ENCODE data around the gene SLC44A2.

Gene SLC44A2

DNA sequence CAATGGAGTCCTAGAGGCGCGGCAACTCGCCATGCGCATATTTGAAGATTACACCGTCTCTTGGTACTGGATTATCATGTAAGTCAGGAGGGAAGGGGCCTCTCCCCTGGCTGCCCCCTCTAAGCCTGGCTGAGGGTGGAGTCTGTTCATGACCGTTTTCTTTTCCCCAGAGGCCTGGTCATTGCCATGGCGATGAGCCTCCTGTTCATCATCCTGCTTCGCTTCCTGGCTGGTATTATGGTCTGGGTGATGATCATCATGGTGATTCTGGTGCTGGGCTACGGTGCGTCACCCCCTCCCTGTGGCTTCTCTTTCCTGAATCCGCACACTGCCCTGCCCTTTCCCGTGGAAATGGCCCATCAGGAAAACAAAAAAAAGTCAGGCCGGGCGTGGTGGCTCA, 6.5 kb downstream of the SLC44A2 start:
- H3K4me3 Mint-ChIP-seq = no peak overlapping the region
- H3K36me3 Mint-ChIP-seq (ENCODE audit: low read depth) = peaks cover 15% of the 10 kb centered on the region
- peaks cover 24% of the 10 kb centered on the region for H3K4me1 Mint-ChIP-seq (ENCODE audit: low read depth)
- intact Hi-C loops (cut with micrococcal nuclease) = no loop called here
- no peak overlapping the region for H3K27ac Mint-ChIP-seq
- H3K27me3 Mint-ChIP-seq = no peaks in the 10 kb centered on the region
- H3K9me3 Mint-ChIP-seq = no peaks in the 10 kb centered on the region

GRCh38 chr19:10634430-10634829, 9.1 kb downstream of the SLC44A2 start:
- Mint-ChIP-seq H3K36me3 (ENCODE audit: low read depth) (peaks cover 15% of the 10 kb centered on the region), H3K9me3 (no peaks in the 10 kb centered on the region), H3K4me3 (no peak overlapping the region), H3K27ac (no peak overlapping the region), H3K27me3 (no peaks in the 10 kb centered on the region), H3K4me1 (ENCODE audit: low read depth) (peaks cover 44% of the 10 kb centered on the region)
- intact Hi-C loops (cut with micrococcal nuclease) = no loop called here

DNA sequence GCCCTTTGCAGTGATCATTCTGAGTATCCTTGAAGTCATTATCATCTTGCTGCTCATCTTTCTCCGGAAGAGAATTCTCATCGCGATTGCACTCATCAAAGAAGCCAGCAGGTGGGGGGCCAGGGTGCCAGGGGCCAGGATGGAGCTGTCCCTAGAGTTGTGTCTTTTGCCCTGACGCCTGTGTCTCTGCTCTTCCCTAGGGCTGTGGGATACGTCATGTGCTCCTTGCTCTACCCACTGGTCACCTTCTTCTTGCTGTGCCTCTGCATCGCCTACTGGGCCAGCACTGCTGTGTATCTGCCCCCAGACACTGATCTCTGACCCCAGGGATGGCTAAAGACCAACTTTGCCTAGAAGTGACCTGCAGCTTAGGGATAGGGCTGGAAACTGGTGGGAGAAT, 9.6 kb downstream of the SLC44A2 start:
- H3K9me3 Mint-ChIP-seq = no peaks in the 10 kb centered on the region
- intact Hi-C loops (cut with micrococcal nuclease) = no loop called here
- H3K36me3 Mint-ChIP-seq (ENCODE audit: low read depth) = peaks cover 15% of the 10 kb centered on the region
- H3K4me3 Mint-ChIP-seq = no peak overlapping the region
- H3K27ac Mint-ChIP-seq = peak overlapping the region; percentile 51
- peaks cover 47% of the 10 kb centered on the region for H3K4me1 Mint-ChIP-seq (ENCODE audit: low read depth)
- H3K27me3 Mint-ChIP-seq = no peaks in the 10 kb centered on the region

DNA sequence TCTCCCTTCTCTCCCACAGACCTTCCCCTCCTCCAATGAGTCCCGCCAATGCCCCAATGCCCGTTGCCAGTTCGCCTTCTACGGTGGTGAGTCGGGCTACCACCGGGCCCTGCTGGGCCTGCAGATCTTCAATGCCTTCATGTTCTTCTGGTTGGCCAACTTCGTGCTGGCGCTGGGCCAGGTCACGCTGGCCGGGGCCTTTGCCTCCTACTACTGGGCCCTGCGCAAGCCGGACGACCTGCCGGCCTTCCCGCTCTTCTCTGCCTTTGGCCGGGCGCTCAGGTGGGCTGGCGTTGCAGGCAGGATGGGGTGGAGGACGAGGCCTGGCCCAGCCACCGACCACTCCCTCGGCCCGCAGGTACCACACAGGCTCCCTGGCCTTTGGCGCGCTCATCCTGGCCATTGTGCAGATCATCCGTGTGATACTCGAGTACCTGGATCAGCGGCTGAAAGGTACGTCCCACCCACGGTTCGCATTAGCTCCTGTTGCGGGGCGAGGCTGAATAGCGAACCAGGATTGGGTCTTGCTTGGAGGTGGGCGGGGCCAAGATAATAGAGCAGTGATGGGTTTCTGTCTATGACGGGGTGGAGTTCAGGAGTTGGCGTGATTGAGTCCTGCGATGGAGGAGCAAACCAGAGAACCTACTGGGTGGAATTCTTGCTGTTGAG, 11.1 kb downstream of the SLC44A2 start:
- peaks cover 8% of the 10 kb centered on the region for H3K36me3 Mint-ChIP-seq (ENCODE audit: low read depth)
- H3K4me1 Mint-ChIP-seq (ENCODE audit: low read depth) = peaks cover 47% of the 10 kb centered on the region
- H3K9me3 Mint-ChIP-seq = no peaks in the 10 kb centered on the region
- H3K27ac Mint-ChIP-seq = peak overlapping the region; percentile 51
- peaks cover 3% of the 10 kb centered on the region for H3K27me3 Mint-ChIP-seq
- intact Hi-C loops (cut with micrococcal nuclease) = no loop called here
- H3K4me3 Mint-ChIP-seq = no peak overlapping the region

DNA sequence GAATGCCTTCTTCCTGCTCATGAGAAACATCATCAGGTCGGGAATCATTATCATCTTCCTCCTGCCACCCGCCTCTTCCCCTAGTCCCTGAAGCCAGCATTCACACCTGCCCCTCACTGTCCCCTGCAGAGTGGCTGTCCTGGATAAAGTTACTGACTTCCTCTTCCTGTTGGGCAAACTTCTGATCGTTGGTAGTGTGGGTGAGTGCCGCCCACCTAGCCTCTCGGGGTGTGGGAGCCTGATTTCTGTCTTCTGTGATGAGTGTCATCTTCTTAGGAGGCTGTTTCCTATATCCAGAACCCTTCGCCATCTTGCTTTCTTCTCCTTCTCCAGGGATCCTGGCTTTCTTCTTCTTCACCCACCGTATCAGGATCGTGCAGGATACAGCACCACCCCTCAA, 12.5 kb downstream of the SLC44A2 start:
- peaks cover 53% of the 10 kb centered on the region for H3K4me1 Mint-ChIP-seq (ENCODE audit: low read depth)
- no peaks in the 10 kb centered on the region for H3K36me3 Mint-ChIP-seq (ENCODE audit: low read depth)
- intact Hi-C loops (cut with micrococcal nuclease) = no loop called here

GRCh38 chr19:10639836-10640235, 14.5 kb downstream of the SLC44A2 start:
- no peak overlapping the region for H3K27ac Mint-ChIP-seq
- H3K4me1 Mint-ChIP-seq (ENCODE audit: low read depth) = peaks cover 69% of the 10 kb centered on the region
- intact Hi-C loops (cut with micrococcal nuclease) = no loop called here
- H3K27me3 Mint-ChIP-seq = peaks cover 31% of the 10 kb centered on the region
- H3K4me3 Mint-ChIP-seq = no peak overlapping the region
- H3K36me3 Mint-ChIP-seq (ENCODE audit: low read depth) = peaks cover 6% of the 10 kb centered on the region
- no peaks in the 10 kb centered on the region for H3K9me3 Mint-ChIP-seq

More for the DNA sequence above, 12.5 kb downstream of the SLC44A2 start:
- H3K27me3 Mint-ChIP-seq = peaks cover 14% of the 10 kb centered on the region
- H3K9me3 Mint-ChIP-seq = no peaks in the 10 kb centered on the region
- no peak overlapping the region for H3K27ac Mint-ChIP-seq
- H3K4me3 Mint-ChIP-seq = no peak overlapping the region

DNA sequence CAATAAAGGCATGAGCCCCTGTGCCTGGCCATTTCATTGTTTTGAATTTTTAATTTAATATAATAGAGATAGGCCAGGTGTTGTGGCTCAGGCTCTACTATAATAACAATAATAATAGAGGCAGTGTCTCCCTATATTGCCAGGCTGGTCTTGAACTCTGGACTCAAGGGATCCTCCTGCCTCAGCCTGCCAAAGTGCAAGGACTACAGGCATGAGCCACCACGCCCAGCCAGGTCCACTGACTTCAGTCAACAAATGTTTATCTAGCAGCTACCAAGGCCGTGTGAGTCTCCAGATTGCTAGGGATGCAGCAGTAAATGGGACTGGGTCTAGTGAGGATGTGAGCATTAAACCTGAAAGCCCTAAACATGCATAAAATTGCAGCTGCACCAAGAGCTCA, 15.0 kb downstream of the SLC44A2 start:
- H3K27me3 Mint-ChIP-seq = peaks cover 31% of the 10 kb centered on the region

DNA sequence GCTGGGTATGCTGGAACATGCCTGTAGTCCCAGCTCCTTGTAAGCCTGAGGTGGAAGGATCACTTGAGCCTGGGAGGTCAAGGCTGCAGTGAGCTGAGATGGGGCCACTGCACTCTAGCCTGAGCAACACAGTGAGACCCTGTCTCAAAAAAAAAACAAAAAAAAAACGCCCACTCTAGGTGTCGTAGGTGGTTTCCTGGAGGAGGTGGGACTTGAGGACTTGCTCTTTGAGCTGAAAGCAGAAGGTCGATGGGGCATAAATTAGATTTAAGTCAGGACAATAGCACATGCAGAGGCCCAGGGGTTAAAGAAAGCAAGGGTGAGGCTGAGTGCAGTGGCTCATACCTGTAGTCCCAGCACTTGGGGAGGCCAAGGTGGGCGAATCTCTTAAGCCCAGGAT, 15.9 kb downstream of the SLC44A2 start:
- Mint-ChIP-seq H3K4me1 (ENCODE audit: low read depth) (peaks cover 57% of the 10 kb centered on the region), H3K36me3 (ENCODE audit: low read depth) (peaks cover 6% of the 10 kb centered on the region), H3K9me3 (no peaks in the 10 kb centered on the region), H3K27me3 (peaks cover 31% of the 10 kb centered on the region), H3K4me3 (no peak overlapping the region), H3K27ac (no peak overlapping the region)
- intact Hi-C loops (cut with micrococcal nuclease) = no loop called here

More for the DNA sequence above, 15.0 kb downstream of the SLC44A2 start:
- Mint-ChIP-seq H3K4me1 (ENCODE audit: low read depth) (peaks cover 64% of the 10 kb centered on the region), H3K9me3 (no peaks in the 10 kb centered on the region), H3K27ac (no peak overlapping the region), H3K36me3 (ENCODE audit: low read depth) (peaks cover 6% of the 10 kb centered on the region), H3K4me3 (no peak overlapping the region)
- intact Hi-C loops (cut with micrococcal nuclease) = no loop called here

DNA sequence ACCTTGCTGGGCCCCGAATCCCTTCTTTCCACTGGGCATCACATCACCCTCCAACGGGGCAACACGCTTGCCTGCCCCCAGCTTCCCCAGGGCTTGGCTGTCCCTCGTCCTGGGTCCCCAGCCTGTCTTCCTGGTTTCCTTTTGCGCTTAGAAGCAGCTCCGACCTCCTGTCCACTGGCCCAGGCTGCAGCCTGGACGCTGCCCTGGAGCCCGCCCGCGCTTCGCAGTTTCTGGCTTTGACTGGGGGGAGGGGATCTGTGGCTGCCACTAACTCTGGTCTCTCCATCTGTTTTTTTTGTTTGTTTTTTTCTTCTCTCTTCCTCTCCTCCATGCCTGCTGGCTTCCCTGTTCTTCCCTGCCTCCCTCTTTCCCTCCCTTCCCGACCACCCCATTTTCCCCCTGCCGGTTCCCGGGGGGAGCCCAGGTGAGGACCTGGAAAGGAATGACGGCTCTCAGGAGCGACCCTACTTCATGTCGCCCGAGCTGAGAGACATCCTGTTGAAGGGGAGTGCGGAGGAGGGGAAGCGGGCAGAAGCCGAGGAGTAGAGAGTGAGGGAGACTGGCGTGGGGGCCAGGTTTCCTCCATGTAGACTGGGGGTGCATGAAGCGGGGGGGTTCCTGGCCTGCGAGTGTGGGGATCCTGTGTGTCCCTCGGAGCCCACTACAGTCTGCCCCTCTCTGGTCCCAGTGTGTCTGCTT, 17.3 kb downstream of the SLC44A2 start:
- H3K27me3 Mint-ChIP-seq = peaks cover 31% of the 10 kb centered on the region
- peaks cover 6% of the 10 kb centered on the region for H3K36me3 Mint-ChIP-seq (ENCODE audit: low read depth)
- no peak overlapping the region for H3K27ac Mint-ChIP-seq
- H3K9me3 Mint-ChIP-seq = no peaks in the 10 kb centered on the region
- peaks cover 54% of the 10 kb centered on the region for H3K4me1 Mint-ChIP-seq (ENCODE audit: low read depth)
- no peak overlapping the region for H3K4me3 Mint-ChIP-seq
- intact Hi-C loops (cut with micrococcal nuclease) = no loop called here

- peaks cover 31% of the 10 kb centered on the region for H3K27me3 Mint-ChIP-seq
- H3K9me3 Mint-ChIP-seq = no peaks in the 10 kb centered on the region
- H3K36me3 Mint-ChIP-seq (ENCODE audit: low read depth) = peaks cover 6% of the 10 kb centered on the region
- H3K4me3 Mint-ChIP-seq = no peak overlapping the region
- peaks cover 51% of the 10 kb centered on the region for H3K4me1 Mint-ChIP-seq (ENCODE audit: low read depth)
- intact Hi-C loops (cut with micrococcal nuclease) = no loop called here
- H3K27ac Mint-ChIP-seq = no peak overlapping the region
These were observed 18.0 kb downstream of the SLC44A2 start for GRCh38 chr19:10643172-10643967.

DNA sequence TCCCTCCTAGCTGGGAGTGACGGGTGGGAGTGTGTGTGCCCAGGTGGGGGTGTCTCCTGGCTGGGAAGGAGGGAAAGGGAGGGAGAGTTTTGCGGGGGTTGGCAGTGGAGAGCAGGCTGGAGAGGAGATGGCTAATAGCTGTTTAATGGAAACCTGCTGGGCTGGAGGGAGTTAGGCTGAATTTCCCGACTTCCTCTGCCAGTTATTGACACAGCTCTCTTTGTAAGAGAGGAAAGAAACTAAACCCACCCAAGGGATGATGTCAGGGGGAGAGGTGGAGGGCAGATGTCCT, 18.6 kb downstream of the SLC44A2 start:
- Mint-ChIP-seq H3K9me3 (no peaks in the 10 kb centered on the region), H3K27me3 (peaks cover 31% of the 10 kb centered on the region), H3K27ac (no peak overlapping the region), H3K4me3 (no peak overlapping the region), H3K36me3 (ENCODE audit: low read depth) (peaks cover 6% of the 10 kb centered on the region), H3K4me1 (ENCODE audit: low read depth) (peaks cover 54% of the 10 kb centered on the region)
- intact Hi-C loops (cut with micrococcal nuclease) = loop anchor here (1.0 kb wide), 1 partner anchor 63 kb away; no protein-coding TSS in a partner anchor

- Mint-ChIP-seq H3K27me3 (peaks cover 31% of the 10 kb centered on the region), H3K36me3 (ENCODE audit: low read depth) (peaks cover 6% of the 10 kb centered on the region), H3K9me3 (no peaks in the 10 kb centered on the region), H3K4me3 (no peak overlapping the region), H3K4me1 (ENCODE audit: low read depth) (peaks cover 49% of the 10 kb centered on the region), H3K27ac (no peak overlapping the region)
- intact Hi-C loops (cut with micrococcal nuclease) = loop anchor here (1.0 kb wide), 1 partner anchor 63 kb away; no protein-coding TSS in a partner anchor
These were observed 19.1 kb downstream of the SLC44A2 start for GRCh38 chr19:10644260-10645007.

DNA sequence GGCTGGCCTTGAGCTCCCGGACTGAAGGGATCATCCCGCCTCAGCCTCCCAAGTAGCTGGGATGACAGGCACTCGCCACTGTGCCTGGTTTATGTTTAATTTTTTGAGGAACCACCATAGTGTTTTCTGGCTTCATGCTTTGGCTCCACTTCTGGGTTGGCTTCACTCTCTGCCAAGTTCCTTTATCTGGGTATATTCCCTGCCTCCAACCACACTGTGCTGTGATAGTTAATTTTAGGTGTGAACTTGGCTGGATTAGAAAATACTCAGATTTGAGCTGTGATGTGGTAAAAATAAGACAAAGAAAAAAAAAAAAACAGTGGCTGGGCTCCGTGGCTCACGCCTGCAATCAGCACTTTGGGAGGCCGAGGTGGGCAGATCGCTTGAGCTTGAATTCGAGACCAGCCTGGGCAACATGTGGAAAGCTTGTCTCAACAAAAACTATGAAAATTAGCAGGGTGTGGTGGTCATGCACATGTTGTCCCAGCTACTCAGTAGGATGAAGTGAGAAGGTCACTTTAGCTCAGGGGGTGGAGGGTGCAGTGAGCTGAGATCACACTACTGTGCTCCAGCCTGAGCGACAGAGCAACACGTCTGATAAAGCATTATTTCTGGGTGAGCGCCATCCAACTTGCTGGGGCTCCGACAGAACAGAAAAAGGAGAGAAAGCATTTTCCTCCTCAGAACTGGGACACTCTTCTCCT, 21.3 kb downstream of the SLC44A2 start:
- Mint-ChIP-seq H3K36me3 (ENCODE audit: low read depth) (peaks cover 9% of the 10 kb centered on the region), H3K27ac (no peak overlapping the region), H3K9me3 (no peaks in the 10 kb centered on the region), H3K4me1 (ENCODE audit: low read depth) (peaks cover 49% of the 10 kb centered on the region), H3K27me3 (peaks cover 28% of the 10 kb centered on the region), H3K4me3 (no peak overlapping the region)
- intact Hi-C loops (cut with micrococcal nuclease) = no loop called here

Data from dendritic cell treated with granulocyte-macrophage colony-stimulating factor and Interleukin-4, amounts not matched to agents 40 ng/mL and 50 ng/mL, for 4 days (primary cell).